Endodermal cell (in vitro differentiated cells): Measurements from ENCODE around the gene CLGN. TPM values are rescaled to one million over a fixed set of nuclear protein-coding genes. Genes with fewer than 3 reads are reported as not detected.

Experiments used
- DNase-seq: peaks from one replicate; pipeline ENCODE4 v3.0.0-alpha.2; 2017
- H3K27ac ChIP-seq: 2 replicates; pipeline ENCODE4 v1.5.1; 2013; ENCODE audit warnings: mild to moderate bottlenecking, low read depth, low read length, moderate library complexity
- H3K27me3 ChIP-seq: 2 replicates; pipeline ENCODE4 v1.6.1; 2013; ENCODE audit warnings: mild to moderate bottlenecking, low read length, moderate library complexity; ENCODE audit not compliant: insufficient read depth, control insufficient read depth, poor library complexity, severe bottlenecking
- H3K36me3 ChIP-seq: 2 replicates; pipeline ENCODE4 v1.7.0; 2013; ENCODE audit warnings: mild to moderate bottlenecking, low read length, moderate library complexity; ENCODE audit not compliant: control insufficient read depth, insufficient read depth
- H3K4me1 ChIP-seq: one replicate; pipeline ENCODE4 v1.7.0; 2013; ENCODE audit warnings: low read length; ENCODE audit not compliant: control insufficient read depth, insufficient read depth
- H3K4me3 ChIP-seq: 2 replicates; pipeline ENCODE4 v1.5.1; 2013; ENCODE audit warnings: mild to moderate bottlenecking, low read length, moderate library complexity
- H3K9ac ChIP-seq: 2 replicates; pipeline ENCODE4 v1.6.1; 2013; ENCODE audit warnings: mild to moderate bottlenecking, low read length, moderate library complexity; ENCODE audit not compliant: poor library complexity, severe bottlenecking; ENCODE audit errors: extremely low read depth
- H3K9me3 ChIP-seq: 2 replicates; pipeline ENCODE4 v1.6.1; 2013; ENCODE audit warnings: mild to moderate bottlenecking, low read length, moderate library complexity; ENCODE audit not compliant: control insufficient read depth
- H3K27ac Mint-ChIP-seq: 2 replicates; pipeline ENCODE4 v1.8.0; 2020; ENCODE audit warnings: mixed read lengths
- H3K27me3 Mint-ChIP-seq: 2 replicates; pipeline ENCODE4 v1.8.0; 2021; ENCODE audit warnings: mild to moderate bottlenecking, mixed read lengths; ENCODE audit not compliant: insufficient read depth
- H3K36me3 Mint-ChIP-seq: 2 replicates; pipeline ENCODE4 v1.8.0; 2020; ENCODE audit warnings: low read depth, mixed read lengths
- H3K4me1 Mint-ChIP-seq: 2 replicates; pipeline ENCODE4 v1.8.0; 2020; ENCODE audit warnings: mixed read lengths
- H3K4me3 Mint-ChIP-seq: 2 replicates; pipeline ENCODE4 v1.8.0; 2020; ENCODE audit warnings: mild to moderate bottlenecking, moderate library complexity, mixed read lengths
- H3K9me3 Mint-ChIP-seq: 2 replicates; pipeline ENCODE4 v1.8.0; 2020; ENCODE audit warnings: mild to moderate bottlenecking, mixed read lengths
- WGBS, 2 experiments: methylation state at CpG; one replicate each; pipeline versions ENCODE4 v1.1.5 to v1.1.7; 2013; ENCODE audit warnings: missing lambda C conversion rate in 2 of 2, mixed read lengths in 1 of 2; ENCODE audit not compliant: insufficient coverage in 1 of 2, insufficient read length in 1 of 2; 5-methylcytosine and 5-hydroxymethylcytosine counted together
- total RNA-seq, 2 donors: library from RNA; stranded (reverse); fragmentation: NEBNext Ultra II Directional in 1 of 2; extraction: Animal tissue kit (Norgen Biotek cat#: 25700) in 1 of 2; gene quantifications; 2 replicates in 1 of 2; 3 replicates in 1 of 2; pipeline ENCODE4 v1.2.1, GENCODE V29; 2021
- TF ChIP-seq, protein P1 (sequence below): fragments of 200-600 bp; sonication (generic); conservative IDR thresholded peaks from 2 replicates; pipeline ENCODE4 v1.5.0; 2021; ENCODE audit warnings: antibody characterized with exemption, mild to moderate bottlenecking

CLGN gene
- total RNA-seq, 2 donors from 2014 or later, result 3.8 to 4.6 TPM

DNA sequence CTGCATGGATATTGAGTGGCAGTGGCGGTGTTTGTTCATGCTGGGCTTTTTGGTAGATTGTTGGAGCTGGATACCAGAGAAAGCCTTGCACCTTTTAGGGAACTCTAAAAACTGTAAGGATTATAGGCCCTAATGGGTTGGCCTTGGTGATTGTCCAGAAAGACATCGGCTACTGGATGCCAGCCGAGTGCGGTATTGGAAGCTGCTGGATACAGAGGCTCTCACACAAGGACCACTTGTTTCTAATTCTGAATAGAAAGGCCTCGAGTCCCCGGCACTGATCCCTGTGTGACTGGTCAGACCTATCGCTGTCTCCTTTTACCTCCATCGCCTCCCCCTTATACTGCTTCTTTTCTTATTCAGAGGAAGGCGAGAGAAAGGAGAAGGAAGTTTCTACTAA lies 81.3 kb downstream of the CLGN start:
- TF ChIP-seq, protein P1, sequence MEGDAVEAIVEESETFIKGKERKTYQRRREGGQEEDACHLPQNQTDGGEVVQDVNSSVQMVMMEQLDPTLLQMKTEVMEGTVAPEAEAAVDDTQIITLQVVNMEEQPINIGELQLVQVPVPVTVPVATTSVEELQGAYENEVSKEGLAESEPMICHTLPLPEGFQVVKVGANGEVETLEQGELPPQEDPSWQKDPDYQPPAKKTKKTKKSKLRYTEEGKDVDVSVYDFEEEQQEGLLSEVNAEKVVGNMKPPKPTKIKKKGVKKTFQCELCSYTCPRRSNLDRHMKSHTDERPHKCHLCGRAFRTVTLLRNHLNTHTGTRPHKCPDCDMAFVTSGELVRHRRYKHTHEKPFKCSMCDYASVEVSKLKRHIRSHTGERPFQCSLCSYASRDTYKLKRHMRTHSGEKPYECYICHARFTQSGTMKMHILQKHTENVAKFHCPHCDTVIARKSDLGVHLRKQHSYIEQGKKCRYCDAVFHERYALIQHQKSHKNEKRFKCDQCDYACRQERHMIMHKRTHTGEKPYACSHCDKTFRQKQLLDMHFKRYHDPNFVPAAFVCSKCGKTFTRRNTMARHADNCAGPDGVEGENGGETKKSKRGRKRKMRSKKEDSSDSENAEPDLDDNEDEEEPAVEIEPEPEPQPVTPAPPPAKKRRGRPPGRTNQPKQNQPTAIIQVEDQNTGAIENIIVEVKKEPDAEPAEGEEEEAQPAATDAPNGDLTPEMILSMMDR, result no peak
- H3K27ac ChIP-seq, result no peak overlapping the region
- no peaks in the 10 kb centered on the region for H3K27me3 ChIP-seq
- peaks cover 15% of the 10 kb centered on the region for H3K4me1 ChIP-seq
- Mint-ChIP-seq H3K27ac (no peak overlapping the region), H3K4me1 (peaks cover 49% of the 10 kb centered on the region), H3K4me3 (no peak overlapping the region), H3K36me3 (no peaks in the 10 kb centered on the region), H3K9me3 (no peaks in the 10 kb centered on the region), H3K27me3 (no peaks in the 10 kb centered on the region)
- 91 to 100% methylated on average over 2 to 9 of the region's 9 CpGs for WGBS, 2 experiments
- no peaks in the 10 kb centered on the region for H3K9me3 ChIP-seq
- H3K4me3 ChIP-seq, result no peak overlapping the region
- no peak overlapping the region for H3K9ac ChIP-seq
- no peaks in the 10 kb centered on the region for H3K36me3 ChIP-seq
- no peak for DNase-seq

DNA sequence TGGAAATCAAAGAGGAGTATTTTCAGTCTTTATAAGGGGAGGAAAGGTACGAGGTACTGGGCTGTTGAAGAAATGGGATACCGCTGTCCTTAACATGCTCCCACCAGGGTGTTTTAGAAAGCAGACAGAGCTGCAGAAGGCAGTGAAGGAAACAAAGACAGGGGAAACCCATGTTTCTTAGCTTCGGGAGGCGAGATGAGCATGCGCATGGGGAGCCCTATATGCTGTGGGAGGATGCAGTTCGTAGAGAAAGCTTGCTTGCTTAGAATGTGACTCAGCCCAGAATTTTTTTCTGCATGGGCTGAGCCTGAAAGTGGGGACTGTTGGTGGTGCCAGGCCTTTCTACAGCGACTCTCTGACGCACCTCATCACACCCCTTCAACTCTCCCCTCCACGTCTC lies 82.8 kb downstream of the CLGN start:
- no peak overlapping the region for H3K27ac Mint-ChIP-seq
- Histone ChIP-seq H3K27ac (peak overlapping the region; percentile 46), H3K4me1 (peaks cover 15% of the 10 kb centered on the region), H3K27me3 (no peaks in the 10 kb centered on the region), H3K36me3 (no peaks in the 10 kb centered on the region), H3K9ac (no peak overlapping the region), H3K9me3 (no peaks in the 10 kb centered on the region), H3K4me3 (no peak overlapping the region)
- H3K9me3 Mint-ChIP-seq, result no peaks in the 10 kb centered on the region
- H3K4me3 Mint-ChIP-seq, result no peak overlapping the region
- TF ChIP-seq, protein P1, result no peak
- DNase-seq, result no peak
- H3K27me3 Mint-ChIP-seq, result no peaks in the 10 kb centered on the region
- peaks cover 38% of the 10 kb centered on the region for H3K4me1 Mint-ChIP-seq
- WGBS, 2 experiments, result 60 to 63% methylated on average over 2 to 9 of the region's 9 CpGs
- no peaks in the 10 kb centered on the region for H3K36me3 Mint-ChIP-seq

DNA sequence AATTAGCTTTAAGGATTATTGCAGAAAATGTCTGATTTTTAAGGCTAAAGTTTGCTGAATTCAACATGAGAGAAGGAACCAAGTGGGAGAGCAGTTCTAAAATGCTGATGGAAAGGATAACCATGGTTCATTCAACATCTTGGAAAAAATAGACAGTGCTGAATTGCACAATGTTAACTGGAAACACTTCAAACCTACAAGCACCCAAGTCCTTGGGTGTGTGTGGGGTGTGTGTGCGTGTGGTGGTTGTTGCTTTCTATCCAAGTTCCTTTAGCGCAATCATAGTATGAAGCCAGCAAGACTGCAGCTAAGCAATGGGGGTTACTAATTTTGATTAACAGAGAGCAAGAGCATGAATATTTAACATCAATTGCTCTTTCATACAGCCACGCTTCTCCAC lies 83.3 kb downstream of the CLGN start:
- no peaks in the 10 kb centered on the region for H3K9me3 ChIP-seq
- no peak overlapping the region for H3K27ac ChIP-seq
- Mint-ChIP-seq H3K9me3 (no peaks in the 10 kb centered on the region), H3K36me3 (no peaks in the 10 kb centered on the region), H3K27ac (no peak overlapping the region), H3K4me3 (no peak overlapping the region), H3K27me3 (no peaks in the 10 kb centered on the region), H3K4me1 (peaks cover 33% of the 10 kb centered on the region)
- no peaks in the 10 kb centered on the region for H3K27me3 ChIP-seq
- 92 to 93% methylated on average over 2 to 3 of the region's 3 CpGs for WGBS, 2 experiments
- H3K9ac ChIP-seq, result no peak overlapping the region
- H3K4me1 ChIP-seq, result peaks cover 14% of the 10 kb centered on the region
- DNase-seq, result no peak
- TF ChIP-seq, protein P1, result no peak
- H3K36me3 ChIP-seq, result no peaks in the 10 kb centered on the region
- no peak overlapping the region for H3K4me3 ChIP-seq
